Activated B cell treated with CpG ODN at 0.5 μM for 24 hours (primary cell): ENCODE results near the gene CTIF. TPM values are rescaled to one million over a fixed set of nuclear protein-coding genes. Genes with fewer than 3 reads are reported as not detected.
"Not testable (repeated sequence)": the region's sequence is repeated elsewhere in the genome, so short reads cannot be mapped to it uniquely, and the experiment has no call there.

ENCODE experiments used
- ATAC-seq: fragments of 200-7000 bp; cut with Tn5 transposase; one replicate; pipeline ENCODE4 v1.10.0; 2021; ENCODE audit warnings: low read depth, mild to moderate bottlenecking, moderate library complexity
- CTCF ChIA-PET: fragments of 350-600 bp; sonication (Branson Sonifier 250); formaldehyde crosslinking; loops from one replicate; lab custom pipeline; 2021; ENCODE audit warnings: antibody characterized with exemption; lab: Charles Lee
- POLR2A ChIA-PET: fragments of 350-600 bp; sonication (Branson Sonifier 250); formaldehyde crosslinking; loops from one replicate; lab custom pipeline; 2021; ENCODE audit warnings: antibody characterized with exemption; lab: Charles Lee
- DNase-seq: peaks from one replicate; pipeline ENCODE4 v3.0.0; 2022
- H3K27ac Mint-ChIP-seq: one replicate; pipeline ENCODE4 v1.8.0; 2020; ENCODE audit warnings: mixed read lengths
- H3K27me3 Mint-ChIP-seq: one replicate; pipeline ENCODE4 v1.8.0; 2021; ENCODE audit warnings: mixed read lengths
- H3K36me3 Mint-ChIP-seq: one replicate; pipeline ENCODE4 v1.8.0; 2021; ENCODE audit warnings: low read depth, mixed read lengths
- H3K4me1 Mint-ChIP-seq: one replicate; pipeline ENCODE4 v1.8.0; 2021; ENCODE audit warnings: mixed read lengths
- H3K4me3 Mint-ChIP-seq: one replicate; pipeline ENCODE4 v1.8.0; 2020; ENCODE audit warnings: mild to moderate bottlenecking, mixed read lengths
- H3K9me3 Mint-ChIP-seq: one replicate; pipeline ENCODE4 v1.8.0; 2020; ENCODE audit warnings: mixed read lengths
- CTCF ChIP-seq: fragments of 200-600 bp; IDR thresholded peaks from one replicate; pipeline ENCODE4 v1.8.0; 2022; ENCODE audit warnings: antibody characterized with exemption, mild to moderate bottlenecking
- intact Hi-C: fragments of 100-400 bp; cut with micrococcal nuclease; formaldehyde crosslinking; loops from one replicate; pipeline ENCODE4 v1.15.1; 2024
- total RNA-seq: library from RNA; stranded (reverse); gene quantifications from 2 replicates; pipeline ENCODE4 v1.2.3, GENCODE V29; 2022

Gene CTIF
- total RNA-seq, 1 donor from 2014 or later: 9.3 TPM

DNA sequence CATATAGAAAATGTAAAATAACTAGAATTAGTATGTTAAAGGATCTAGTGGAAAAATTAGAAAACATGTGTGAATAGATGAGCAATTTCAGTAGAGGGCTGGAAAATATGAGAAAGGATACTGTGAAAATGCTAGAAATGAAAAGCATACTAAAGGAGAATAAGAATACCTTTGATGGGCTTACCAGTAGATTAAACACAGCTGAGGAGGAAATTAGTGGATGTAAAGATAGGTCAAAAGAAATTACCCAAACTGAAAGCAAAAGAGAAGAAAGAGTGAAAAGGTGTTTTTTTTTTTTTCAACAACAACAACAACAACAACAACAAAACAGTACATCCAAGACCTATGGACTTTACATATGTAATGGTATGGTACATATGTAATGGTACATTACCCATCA, 41.0 kb upstream of the CTIF start:
- Mint-ChIP-seq H3K4me1 (no peaks in the 10 kb centered on the region), H3K27ac (no peak overlapping the region), H3K27me3 (peaks cover 18% of the 10 kb centered on the region), H3K9me3 (peaks cover 11% of the 10 kb centered on the region), H3K4me3 (no peak overlapping the region), H3K36me3 (no peaks in the 10 kb centered on the region)
- ATAC-seq (no peak), DNase-seq (no peak)
- ChIA-PET CTCF (no interaction called here), POLR2A (no interaction called here)
- intact Hi-C loops: no loop called here
- no peak for TF ChIP-seq CTCF

DNA sequence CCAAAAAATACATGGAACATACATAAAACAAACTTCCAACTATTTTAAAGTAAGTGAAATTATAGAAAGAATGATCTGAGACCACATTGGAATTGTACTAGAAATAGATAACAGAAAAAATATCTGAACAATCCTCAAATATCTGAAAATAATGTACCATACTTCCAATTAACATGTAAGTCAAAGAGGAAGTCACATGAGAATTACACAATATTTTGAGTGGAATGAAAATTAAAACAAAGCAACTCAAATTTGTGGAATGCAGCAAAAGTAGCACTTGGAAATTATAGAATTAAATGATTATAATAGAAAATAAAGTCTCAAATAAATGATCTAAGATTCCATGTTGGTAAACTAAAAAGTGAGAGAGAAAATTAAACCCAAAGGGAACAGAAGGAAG, 38.3 kb upstream of the CTIF start:
- no peak for ATAC-seq
- TF ChIP-seq CTCF: no peak

DNA sequence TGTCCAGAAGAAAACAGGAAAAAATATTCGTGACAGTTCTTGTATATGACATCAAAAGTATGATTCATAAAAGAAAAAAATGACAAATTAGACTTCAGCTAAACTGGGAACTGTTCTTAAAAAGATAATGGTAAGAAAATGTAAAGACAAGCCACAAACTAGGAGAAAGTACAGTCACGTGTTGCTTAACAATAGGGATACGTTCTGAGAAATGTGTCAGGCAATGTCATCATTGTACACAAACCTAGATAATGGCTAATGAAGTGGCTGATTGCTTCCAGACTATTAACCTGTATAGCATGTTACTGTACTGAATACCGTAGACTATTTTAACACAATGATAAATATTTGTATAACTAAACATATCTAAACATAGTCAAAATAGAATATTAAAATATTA, 35.9 kb upstream of the CTIF start:
- no peaks in the 10 kb centered on the region for H3K4me1 Mint-ChIP-seq
- no peak for DNase-seq
- peaks cover 8% of the 10 kb centered on the region for H3K27me3 Mint-ChIP-seq
- CTCF ChIA-PET: no interaction called here
- ATAC-seq: no peak
- intact Hi-C loops: no loop called here
- TF ChIP-seq CTCF: no peak
- H3K36me3 Mint-ChIP-seq: peaks cover 3% of the 10 kb centered on the region
- H3K4me3 Mint-ChIP-seq: no peak overlapping the region
- no peak overlapping the region for H3K27ac Mint-ChIP-seq
- H3K9me3 Mint-ChIP-seq: peaks cover 30% of the 10 kb centered on the region
- POLR2A ChIA-PET: no interaction called here

More for the DNA sequence above, 38.3 kb upstream of the CTIF start:
- Mint-ChIP-seq H3K4me3 (no peak overlapping the region), H3K27me3 (peaks cover 12% of the 10 kb centered on the region), H3K27ac (no peak overlapping the region), H3K4me1 (no peaks in the 10 kb centered on the region), H3K36me3 (no peaks in the 10 kb centered on the region), H3K9me3 (peaks cover 18% of the 10 kb centered on the region)
- ChIA-PET POLR2A (no interaction called here), CTCF (no interaction called here)
- intact Hi-C loops: no loop called here
- DNase-seq: no peak

DNA sequence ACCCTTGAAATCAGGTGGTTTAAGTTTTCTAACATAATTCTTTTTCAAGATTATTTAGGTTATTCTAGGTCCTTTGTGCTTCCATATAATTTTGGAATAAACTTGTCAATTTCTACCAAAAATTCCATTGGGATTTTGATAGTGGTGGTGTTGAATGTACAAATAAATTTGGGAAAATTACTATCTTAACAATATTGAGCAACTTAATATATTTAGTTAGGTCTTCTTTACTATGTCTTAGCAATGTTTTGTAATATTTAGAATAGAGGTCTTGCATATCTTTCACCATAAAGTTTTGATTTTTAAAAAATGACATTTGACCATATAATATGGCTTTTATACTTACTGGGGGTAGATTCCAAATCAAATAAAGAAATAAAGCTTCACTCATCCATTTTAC, 34.0 kb upstream of the CTIF start:
- H3K36me3 Mint-ChIP-seq: peaks cover 3% of the 10 kb centered on the region
- no peak overlapping the region for H3K27ac Mint-ChIP-seq
- H3K4me1 Mint-ChIP-seq: no peaks in the 10 kb centered on the region
- peaks cover 25% of the 10 kb centered on the region for H3K9me3 Mint-ChIP-seq
- H3K27me3 Mint-ChIP-seq: peaks cover 5% of the 10 kb centered on the region
- POLR2A ChIA-PET: no interaction called here
- CTCF ChIA-PET: no interaction called here
- ATAC-seq: no peak
- intact Hi-C loops: no loop called here
- no peak for TF ChIP-seq CTCF
- DNase-seq: no peak
- no peak overlapping the region for H3K4me3 Mint-ChIP-seq

DNA sequence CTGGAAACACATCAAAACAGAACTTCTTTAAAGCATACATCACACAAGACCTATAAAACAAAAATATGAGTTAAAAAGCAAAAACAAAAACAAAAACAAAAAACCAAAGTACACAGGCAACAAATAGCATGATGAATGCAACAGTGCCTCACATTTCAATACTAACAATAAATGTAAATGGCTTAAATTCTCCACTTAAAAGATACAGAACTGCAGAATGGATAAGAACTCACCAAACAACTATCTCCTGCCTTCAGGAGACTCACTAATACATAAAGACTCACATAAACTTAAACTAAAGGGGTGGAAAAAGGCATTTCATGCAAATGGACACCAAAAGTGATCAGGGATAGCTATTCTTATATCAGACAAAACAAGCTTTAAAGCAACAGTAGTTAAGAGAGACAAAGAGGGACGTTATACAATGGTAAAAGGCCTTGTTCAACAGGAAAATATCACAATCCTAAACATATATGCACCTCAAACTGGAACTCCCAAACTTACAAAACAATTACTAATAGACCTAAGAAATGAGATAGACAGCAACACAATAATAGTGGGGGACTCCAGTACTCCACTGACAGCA, 31.8 kb upstream of the CTIF start:
- ATAC-seq: not testable (repeated sequence)

GRCh38 chr18:48512498-48512897, 26.3 kb upstream of the CTIF start:
- H3K9me3 Mint-ChIP-seq, H3K36me3 Mint-ChIP-seq, H3K4me3 Mint-ChIP-seq, CTCF ChIA-PET, DNase-seq, POLR2A ChIA-PET, intact Hi-C loops, H3K27ac Mint-ChIP-seq, H3K4me1 Mint-ChIP-seq, ATAC-seq: not testable (repeated sequence)
- H3K27me3 Mint-ChIP-seq: peaks cover 19% of the 10 kb centered on the region

More for the DNA sequence above, 31.8 kb upstream of the CTIF start:
- CTCF ChIA-PET, H3K36me3 Mint-ChIP-seq, intact Hi-C loops, H3K4me3 Mint-ChIP-seq, H3K27me3 Mint-ChIP-seq, DNase-seq, H3K27ac Mint-ChIP-seq, H3K4me1 Mint-ChIP-seq, POLR2A ChIA-PET: not testable (repeated sequence)
- peaks cover 25% of the 10 kb centered on the region for H3K9me3 Mint-ChIP-seq
